GM12864 (cell line): ENCODE measurements around the gene IKBKE.
"Not testable (repeated sequence)": the region's sequence is repeated elsewhere in the genome, so short reads cannot be mapped to it uniquely, and the experiment has no call there.

Source experiments
- DNase-seq: peaks from one replicate; pipeline ENCODE4 v3.0.0-alpha.2; 2011; ENCODE audit warnings: low read depth
- H3K4me3 ChIP-seq: 2 replicates; pipeline ENCODE4 v1.5.1; 2011; ENCODE audit warnings: mild to moderate bottlenecking, low read depth, low read length, control low read depth
- TF ChIP-seq, protein P1 (sequence below): IDR thresholded peaks from 2 replicates; pipeline ENCODE4 v1.5.1; 2011; ENCODE audit warnings: low read depth, mild to moderate bottlenecking, moderate library complexity, low read length, control low read depth, inconsistent platforms; ENCODE audit errors: missing control alignments

IKBKE gene

GRCh38 chr1:206478746-206479145 is 8.5 kb downstream of the IKBKE start:
- DNase-seq, result no peak
- no peak overlapping the region for H3K4me3 ChIP-seq
- TF ChIP-seq, protein P1, sequence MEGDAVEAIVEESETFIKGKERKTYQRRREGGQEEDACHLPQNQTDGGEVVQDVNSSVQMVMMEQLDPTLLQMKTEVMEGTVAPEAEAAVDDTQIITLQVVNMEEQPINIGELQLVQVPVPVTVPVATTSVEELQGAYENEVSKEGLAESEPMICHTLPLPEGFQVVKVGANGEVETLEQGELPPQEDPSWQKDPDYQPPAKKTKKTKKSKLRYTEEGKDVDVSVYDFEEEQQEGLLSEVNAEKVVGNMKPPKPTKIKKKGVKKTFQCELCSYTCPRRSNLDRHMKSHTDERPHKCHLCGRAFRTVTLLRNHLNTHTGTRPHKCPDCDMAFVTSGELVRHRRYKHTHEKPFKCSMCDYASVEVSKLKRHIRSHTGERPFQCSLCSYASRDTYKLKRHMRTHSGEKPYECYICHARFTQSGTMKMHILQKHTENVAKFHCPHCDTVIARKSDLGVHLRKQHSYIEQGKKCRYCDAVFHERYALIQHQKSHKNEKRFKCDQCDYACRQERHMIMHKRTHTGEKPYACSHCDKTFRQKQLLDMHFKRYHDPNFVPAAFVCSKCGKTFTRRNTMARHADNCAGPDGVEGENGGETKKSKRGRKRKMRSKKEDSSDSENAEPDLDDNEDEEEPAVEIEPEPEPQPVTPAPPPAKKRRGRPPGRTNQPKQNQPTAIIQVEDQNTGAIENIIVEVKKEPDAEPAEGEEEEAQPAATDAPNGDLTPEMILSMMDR, result no peak

- no peak for DNase-seq
- TF ChIP-seq, protein P1, result peak; percentile 83
- no peak overlapping the region for H3K4me3 ChIP-seq
These were observed 9.2 kb downstream of the IKBKE start for GRCh38 chr1:206479183-206480125.

DNA sequence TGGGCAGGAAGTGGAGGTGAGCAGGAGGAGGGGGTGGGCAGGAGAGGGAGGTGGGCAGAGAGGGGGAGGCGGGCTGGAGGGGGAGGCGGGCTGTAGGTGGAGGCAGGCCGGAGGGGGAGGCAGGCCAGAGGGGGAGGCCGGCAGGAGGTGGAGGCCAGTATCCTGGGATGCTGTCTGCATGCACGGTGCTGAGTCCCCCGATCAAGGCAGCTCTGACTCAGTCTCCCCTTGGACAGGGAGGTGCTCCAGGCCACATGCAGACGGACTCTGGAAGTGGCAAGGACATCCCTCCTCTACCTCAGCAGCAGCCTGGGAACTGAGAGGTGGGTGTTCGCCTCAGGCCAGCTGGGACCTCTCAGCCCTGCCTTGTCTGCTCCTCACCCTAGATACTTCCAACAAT is 9.9 kb downstream of the IKBKE start:
- DNase-seq, result no peak
- H3K4me3 ChIP-seq, result no peak overlapping the region
- TF ChIP-seq, protein P1, result no peak

GRCh38 chr1:206482611-206483010 is 12.3 kb downstream of the IKBKE start:
- H3K4me3 ChIP-seq, result no peak overlapping the region
- DNase-seq, result no peak
- TF ChIP-seq, protein P1, result no peak

DNA sequence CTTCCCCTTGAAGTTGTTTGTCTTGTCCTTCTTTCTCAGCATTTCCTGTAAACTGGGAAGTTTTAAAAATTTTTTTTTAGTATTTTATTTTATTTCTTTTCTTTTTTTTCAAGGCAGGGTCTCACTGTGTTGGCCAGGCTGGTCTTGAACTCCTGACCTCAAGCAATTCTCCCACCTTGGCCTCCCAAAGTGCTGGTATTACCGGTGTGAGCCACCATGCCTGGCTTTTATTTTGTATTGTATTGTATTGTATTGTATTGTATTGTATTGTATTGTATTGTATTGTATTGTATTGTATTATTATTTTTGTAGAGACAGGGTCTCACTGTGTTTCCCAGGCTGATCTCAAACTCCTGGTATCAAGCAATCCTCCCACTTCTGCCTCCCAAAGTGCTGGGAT is 13.6 kb downstream of the IKBKE start:
- not testable (repeated sequence) for DNase-seq, H3K4me3 ChIP-seq

GRCh38 chr1:206484901-206485300 is 14.6 kb downstream of the IKBKE start:
- DNase-seq, result no peak
- no peak overlapping the region for H3K4me3 ChIP-seq
- TF ChIP-seq, protein P1, result no peak

- no peak overlapping the region for H3K4me3 ChIP-seq
- no peak for DNase-seq
- TF ChIP-seq, protein P1, result no peak
These were observed 16.9 kb downstream of the IKBKE start for GRCh38 chr1:206486995-206487788.
